GM21381 (cell line): Measurements from ENCODE around the gene DENND10.
"Not testable (repeated sequence)": the region's sequence is repeated elsewhere in the genome, so short reads cannot be mapped to it uniquely, and the experiment has no call there.

Source experiments
- ATAC-seq: cut with Tn5 transposase; IDR thresholded peaks from one replicate; pipeline ENCODE4 v1.9.1; 2021; ENCODE audit warnings: mild to moderate bottlenecking, moderate library complexity; ENCODE audit not compliant: unreplicated experiment

DENND10 gene

GRCh38 chr10:119131512-119132240 is 27.8 kb downstream of the DENND10 start:
- peak; percentile 71 for ATAC-seq

GRCh38 chr10:119132521-119133345 is 28.8 kb downstream of the DENND10 start:
- ATAC-seq, result no peak

GRCh38 chr10:119133949-119134348 is 30.0 kb downstream of the DENND10 start:
- ATAC-seq, result no peak

DNA sequence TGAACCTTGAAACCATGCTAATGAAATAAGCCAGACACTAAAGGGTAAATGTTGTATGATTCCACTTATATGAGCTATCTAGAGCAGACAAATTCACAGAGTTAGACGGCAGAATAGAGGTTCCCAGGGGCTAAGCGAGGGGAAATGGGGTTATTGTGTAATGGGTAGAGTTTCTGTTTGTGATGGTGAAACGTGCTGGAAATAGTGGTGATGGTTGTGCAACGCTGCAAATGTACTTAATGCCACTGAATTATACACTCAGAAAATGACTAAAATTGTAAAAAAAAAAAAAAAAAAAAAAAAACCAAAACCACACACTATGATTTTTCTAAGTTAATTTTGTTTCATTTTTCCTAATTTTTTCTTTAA is 31.6 kb downstream of the DENND10 start:
- ATAC-seq, result no peak

- no peak for ATAC-seq
These were observed 32.2 kb downstream of the DENND10 start for GRCh38 chr10:119136084-119136483.

- ATAC-seq, result not testable (repeated sequence)
These were observed 34.0 kb downstream of the DENND10 start for GRCh38 chr10:119137878-119138277.

GRCh38 chr10:119138346-119139306 is 34.7 kb downstream of the DENND10 start:
- no peak for ATAC-seq

DNA sequence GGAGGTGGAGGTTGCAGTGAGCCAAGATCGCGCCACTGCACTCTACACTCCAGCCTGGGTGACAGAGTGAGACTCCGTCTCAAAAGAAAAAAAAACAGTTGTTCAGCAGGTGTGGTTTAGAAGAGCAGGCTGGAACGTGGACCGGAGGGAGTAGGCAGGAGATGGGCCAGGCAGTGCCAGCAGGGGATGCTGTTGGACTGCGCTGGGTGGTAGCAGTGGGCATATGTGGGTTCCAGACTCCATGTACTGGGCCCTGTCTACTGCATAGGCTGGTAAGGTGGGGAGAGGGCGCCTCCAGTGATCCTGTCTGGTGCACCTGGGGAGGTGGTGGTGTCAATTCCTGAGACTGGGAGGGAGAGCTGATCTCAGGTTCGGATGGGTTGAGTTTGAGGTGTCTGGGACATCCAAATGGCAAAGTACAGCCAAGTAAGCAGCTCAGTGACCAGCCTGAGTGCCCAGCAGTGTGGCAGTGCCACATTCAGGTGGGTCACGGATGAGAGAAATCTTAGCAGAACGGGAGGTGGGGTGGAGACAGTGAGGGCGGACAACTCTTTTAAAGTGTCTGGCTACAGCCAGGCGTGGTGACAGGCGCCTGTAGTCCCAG is 35.7 kb downstream of the DENND10 start:
- ATAC-seq, result no peak

DNA sequence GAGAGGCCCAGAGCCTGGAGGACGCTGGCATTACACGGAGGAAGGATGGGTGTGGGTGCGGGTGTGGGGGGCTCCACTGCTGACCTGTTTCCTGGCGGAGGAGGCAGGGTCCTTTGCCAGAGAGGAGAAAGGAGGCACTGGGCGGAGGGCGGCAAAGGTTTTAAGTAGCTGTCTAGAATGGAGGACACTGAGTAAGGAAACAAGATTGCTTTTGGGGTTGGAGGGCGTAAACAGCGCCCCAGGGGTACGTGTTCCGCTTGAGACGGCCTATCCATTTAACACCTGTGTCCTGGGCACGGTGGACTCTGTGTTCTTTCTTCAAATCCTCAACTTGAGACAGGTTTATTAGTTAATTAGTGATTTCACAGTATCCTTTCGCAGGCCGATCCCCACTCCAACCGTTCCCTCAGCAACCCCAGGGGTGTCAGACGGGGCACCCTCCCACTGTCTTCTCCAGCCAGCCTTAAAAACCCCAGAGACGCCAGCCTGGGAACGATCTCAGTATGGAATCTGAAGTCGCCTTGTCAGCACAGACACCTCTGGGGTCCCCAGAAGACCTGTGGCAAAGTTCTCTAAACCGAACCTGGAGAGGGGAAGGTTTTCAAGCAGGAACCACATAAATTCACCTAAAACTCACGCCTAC is 36.8 kb downstream of the DENND10 start:
- no peak for ATAC-seq

DNA sequence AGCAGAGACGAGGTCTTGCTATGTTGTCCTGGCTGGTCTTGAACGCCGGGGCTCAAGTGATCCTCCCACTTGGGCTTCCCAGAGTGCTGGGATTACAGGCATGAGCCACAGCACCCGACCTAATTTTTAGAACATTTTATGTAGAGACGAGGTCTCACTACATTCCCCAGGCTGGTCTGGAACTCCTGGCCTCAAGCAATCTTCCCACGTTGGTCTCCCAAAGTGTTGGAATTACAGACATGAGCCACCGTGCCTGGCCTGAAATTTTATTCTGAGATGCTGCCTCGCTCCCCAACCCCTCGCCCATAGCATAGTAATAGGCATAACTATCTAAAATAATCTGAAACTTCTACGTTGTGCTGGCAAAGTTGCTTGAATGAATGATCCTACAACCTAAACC is 39.7 kb downstream of the DENND10 start:
- no peak for ATAC-seq

GRCh38 chr10:119149157-119149556 is 45.2 kb downstream of the DENND10 start:
- no peak for ATAC-seq

DNA sequence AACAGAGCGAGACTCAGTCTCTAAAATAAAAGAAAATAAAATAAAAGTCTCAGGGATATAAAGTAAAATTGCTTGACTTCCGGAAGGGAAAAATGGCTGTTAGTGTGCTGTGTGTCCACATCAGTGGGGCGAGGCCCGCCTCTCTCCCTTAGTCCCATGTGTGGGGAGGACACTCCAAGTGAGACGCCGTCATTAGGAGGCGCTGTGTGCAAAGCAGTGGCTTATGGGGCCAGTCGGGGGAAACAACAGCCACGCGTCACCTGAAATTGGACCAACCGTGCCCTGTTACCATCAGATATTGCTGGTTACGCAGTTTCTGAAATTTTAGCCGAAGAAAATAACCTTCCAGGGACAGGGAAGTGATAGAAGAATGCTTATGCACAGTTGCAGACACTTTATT is 45.8 kb downstream of the DENND10 start:
- ATAC-seq, result no peak

GRCh38 chr10:119151601-119152000 is 47.7 kb downstream of the DENND10 start:
- ATAC-seq, result not testable (repeated sequence)

GRCh38 chr10:119153041-119153440 is 49.1 kb downstream of the DENND10 start:
- ATAC-seq, result no peak

DNA sequence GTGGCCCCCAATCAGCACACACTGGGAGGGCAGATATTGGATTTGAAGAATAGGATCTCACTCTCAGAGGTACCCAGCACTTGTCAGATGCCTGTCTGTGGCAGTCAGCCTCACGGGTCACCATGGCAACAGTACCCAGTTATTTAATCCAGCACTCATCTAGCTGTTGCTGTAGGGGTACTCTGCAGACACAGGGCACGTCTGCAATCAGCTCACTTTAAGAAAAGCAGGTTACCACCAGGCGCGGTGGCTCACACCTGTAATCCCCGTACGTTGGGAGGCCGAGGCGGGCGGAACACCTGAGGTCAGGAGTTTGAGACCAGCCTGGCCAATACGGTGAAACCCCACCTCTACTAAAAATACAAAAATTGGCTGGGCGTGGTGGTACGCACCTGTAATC is 49.7 kb downstream of the DENND10 start:
- ATAC-seq, result no peak

DNA sequence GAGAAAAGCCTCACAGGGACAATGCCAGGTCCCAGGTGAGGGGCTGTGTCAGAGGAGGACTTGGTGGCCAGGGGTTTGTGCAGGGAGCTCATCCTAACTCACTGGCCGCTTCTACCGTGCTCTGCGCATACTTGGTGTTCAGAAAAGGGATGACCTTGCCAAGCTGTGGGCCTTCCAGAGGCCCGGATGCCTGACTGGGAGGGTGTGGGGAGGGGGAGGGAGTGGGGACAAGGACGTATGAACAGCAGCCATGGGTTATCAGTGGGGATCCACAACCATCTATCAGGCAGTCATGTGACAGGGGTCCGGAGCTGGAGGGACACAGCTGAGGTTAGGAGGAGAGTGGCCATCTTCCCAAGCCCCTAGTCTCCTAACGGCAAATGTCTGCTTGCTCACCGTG is 55.4 kb downstream of the DENND10 start:
- no peak for ATAC-seq

GRCh38 chr10:119161680-119162451 is 58.0 kb downstream of the DENND10 start:
- ATAC-seq, result no peak

- ATAC-seq, result no peak
These were observed 58.7 kb downstream of the DENND10 start for GRCh38 chr10:119162452-119163092.
